GM10266 (cell line): ENCODE measurements around the gene SEMA7A.
"Not testable (repeated sequence)": the region's sequence is repeated elsewhere in the genome, so short reads cannot be mapped to it uniquely, and the experiment has no call there.

Experiments
- DNase-seq: peaks from one replicate; pipeline ENCODE4 v3.0.0; 2012; ENCODE audit errors: extremely low spot score
- CTCF ChIP-seq: IDR thresholded peaks from 2 replicates; pipeline ENCODE4 v1.5.1; 2012; ENCODE audit warnings: mild to moderate bottlenecking, low read depth; ENCODE audit not compliant: control insufficient read depth, insufficient read depth; ENCODE audit errors: missing control alignments

Gene SEMA7A

DNA sequence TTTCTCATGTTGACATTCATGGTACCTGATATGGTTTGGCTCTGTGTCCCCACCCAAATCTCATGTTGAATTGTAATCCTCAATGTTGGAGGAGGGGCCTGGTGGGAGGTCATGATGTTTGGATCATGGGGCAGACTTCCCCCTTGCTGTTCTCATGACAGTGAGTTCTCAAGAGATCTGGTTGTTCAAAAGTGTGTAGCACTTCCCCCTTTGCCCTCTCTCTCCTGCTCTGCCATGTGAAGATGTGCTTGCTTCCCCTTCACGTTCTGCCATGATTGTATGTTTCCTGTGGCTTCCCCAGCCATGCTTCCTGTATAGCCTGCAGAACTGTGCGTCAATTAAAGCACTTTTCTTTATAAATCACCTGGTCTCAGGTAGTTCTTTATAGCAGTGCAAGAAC is 30.5 kb upstream of the SEMA7A start:
- TF ChIP-seq CTCF, result no peak
- DNase-seq, result no peak

DNA sequence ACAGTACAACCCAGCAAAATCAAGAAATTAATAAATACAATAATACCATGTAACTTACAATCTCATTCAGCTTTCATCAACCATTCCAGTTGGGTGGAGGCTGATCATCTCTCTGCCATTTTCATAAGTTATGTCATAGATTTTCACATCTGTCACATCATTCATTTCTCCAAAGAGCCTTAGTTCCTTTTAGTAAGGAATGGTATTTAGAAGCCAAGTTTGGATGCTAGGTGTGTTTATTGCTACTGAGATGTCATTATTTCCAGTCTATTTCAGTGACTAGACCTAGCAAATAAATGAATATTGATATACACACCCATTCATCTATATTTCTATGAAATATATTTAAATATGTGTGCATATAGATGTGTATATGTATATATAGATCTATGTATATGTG is 29.9 kb upstream of the SEMA7A start:
- no peak for TF ChIP-seq CTCF
- no peak for DNase-seq

DNA sequence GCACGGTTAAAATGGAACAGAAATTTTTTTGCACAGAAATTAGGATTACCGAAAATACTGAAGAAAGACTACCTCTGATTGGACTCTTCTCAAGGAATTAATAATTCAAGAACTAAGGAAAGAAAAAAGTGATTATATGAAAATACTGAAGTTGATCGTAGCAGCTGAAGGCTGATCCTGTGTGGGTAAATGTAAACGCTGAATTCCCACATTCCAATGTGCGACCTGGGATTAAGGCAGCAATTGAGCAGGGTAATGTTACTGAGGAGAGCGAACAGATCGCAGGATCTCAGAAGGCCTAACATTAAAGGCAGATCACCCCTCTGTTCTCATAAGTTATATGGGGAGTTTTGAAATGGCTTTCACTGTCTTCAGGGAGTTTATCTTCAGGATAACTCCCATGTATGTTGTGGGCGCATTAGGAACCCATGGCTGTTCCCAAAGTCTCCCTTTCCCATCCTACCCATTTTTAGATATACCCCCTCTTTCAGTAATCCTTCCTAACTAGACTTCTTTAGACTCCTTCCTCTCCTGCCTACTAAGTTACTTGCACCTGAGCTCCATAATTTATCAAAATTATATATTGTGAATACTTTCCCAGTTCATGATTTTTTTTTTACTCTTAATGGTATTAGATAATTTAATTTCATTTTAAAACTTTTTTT is 28.2 kb upstream of the SEMA7A start:
- no peak for TF ChIP-seq CTCF
- no peak for DNase-seq

DNA sequence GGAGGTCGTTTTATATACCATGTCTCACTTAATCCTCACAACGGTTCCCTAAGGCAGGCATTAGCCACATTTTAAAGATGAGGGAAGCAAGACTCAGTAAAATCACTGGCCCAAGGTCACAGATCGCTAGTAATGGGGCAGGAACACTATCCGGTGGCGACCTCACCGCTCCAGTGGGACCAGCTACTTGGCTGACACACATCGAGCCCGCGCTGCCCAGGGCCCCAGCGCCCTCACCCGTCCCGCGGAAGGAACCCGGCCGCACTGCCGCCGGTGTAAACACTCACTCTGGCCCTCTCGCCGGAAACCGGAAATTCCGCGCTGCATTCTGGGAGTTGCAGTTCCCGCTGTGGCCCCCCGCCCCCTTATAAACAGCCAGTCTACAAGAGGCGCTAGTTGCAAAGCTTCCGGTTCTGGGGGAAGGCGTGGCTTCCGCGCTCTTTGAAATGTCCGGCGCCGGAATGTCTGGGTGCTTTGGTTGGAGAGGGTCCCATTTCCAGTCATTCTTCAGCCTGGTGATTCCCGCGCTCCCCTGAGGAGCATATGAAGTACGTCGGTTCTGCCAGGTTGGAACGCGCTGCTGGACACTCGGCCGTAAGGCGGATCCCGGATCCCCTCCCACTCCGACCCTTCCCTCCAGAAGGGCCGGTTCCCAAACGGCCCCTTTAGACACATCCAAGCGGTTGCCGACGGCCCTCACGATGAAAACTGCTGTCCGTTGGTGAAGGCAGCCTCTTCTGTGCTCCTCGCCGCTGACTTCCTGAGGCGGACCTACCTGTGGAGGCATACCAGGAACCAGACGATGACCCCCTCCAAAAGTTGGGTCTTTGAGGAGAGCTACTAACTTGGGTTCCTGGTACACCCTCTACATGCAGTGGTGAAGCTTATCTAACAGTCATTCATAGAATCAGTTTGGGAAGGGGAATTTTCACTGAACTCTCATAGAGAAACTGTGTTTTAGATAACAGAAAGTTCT is 27.4 kb upstream of the SEMA7A start, which contains the start of gene UBL7:
TSS of gene UBL7 (minus strand) at position 290 of the 976 bp plus-strand sequence. CDS start 2,293 bp downstream, outside the sequence.
- peak; percentile 91 for DNase-seq
- TF ChIP-seq CTCF, result peak; percentile 50

- peak; percentile 41 for DNase-seq
Observed at GRCh38 chr15:74460298-74460697, 26.5 kb upstream of the SEMA7A start.

DNA sequence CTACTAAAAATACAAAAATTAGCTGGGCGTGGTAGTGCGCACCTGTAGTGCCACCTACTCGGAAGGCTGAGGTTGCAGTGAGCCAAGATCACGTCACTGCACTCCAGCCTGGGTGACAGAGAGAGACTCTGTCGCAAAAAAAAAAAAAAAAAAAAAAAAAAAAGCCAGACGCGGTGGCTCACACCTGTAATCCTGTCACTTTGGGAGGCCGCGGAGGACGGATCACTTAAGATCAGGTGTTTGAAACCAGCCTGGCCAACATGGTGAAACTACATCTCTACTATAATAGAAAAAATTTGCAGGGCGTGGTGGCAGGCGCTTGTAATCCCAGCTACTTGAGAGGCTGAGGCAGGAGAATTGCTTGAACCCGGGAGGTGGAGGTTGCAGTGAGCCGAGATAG is 26.0 kb upstream of the SEMA7A start:
- not testable (repeated sequence) for DNase-seq

More at GRCh38 chr15:74460298-74460697, 26.5 kb upstream of the SEMA7A start:
- TF ChIP-seq CTCF, result no peak

- no peak for TF ChIP-seq CTCF
- no peak for DNase-seq
Observed at GRCh38 chr15:74458473-74458872, 24.7 kb upstream of the SEMA7A start.

GRCh38 chr15:74457036-74457435 is 23.3 kb upstream of the SEMA7A start:
- DNase-seq, result not testable (repeated sequence)
